GM21515 (cell line): ENCODE data around the gene CDCP2.
"Not testable (repeated sequence)": the region's sequence is repeated elsewhere in the genome, so short reads cannot be mapped to it uniquely, and the experiment has no call there.

Experiments
- ATAC-seq: cut with Tn5 transposase; IDR thresholded peaks from one replicate; pipeline ENCODE4 v1.9.1; 2021; ENCODE audit not compliant: unreplicated experiment

The CDCP2 gene

GRCh38 chr1:54117815-54118563, 34.8 kb downstream of the CDCP2 start:
- ATAC-seq, result no peak

- no peak for ATAC-seq
These were observed 37.3 kb downstream of the CDCP2 start for GRCh38 chr1:54115520-54115919.

- no peak for ATAC-seq
These were observed 37.8 kb downstream of the CDCP2 start for GRCh38 chr1:54114955-54115354.

- no peak for ATAC-seq
These were observed 38.8 kb downstream of the CDCP2 start for GRCh38 chr1:54114001-54114400.

- no peak for ATAC-seq
These were observed 40.0 kb downstream of the CDCP2 start for GRCh38 chr1:54112705-54113368.

- no peak for ATAC-seq
These were observed 40.8 kb downstream of the CDCP2 start for GRCh38 chr1:54112027-54112426.

GRCh38 chr1:54111624-54112023, 41.2 kb downstream of the CDCP2 start:
- no peak for ATAC-seq

- ATAC-seq, result no peak
These were observed 41.8 kb downstream of the CDCP2 start for GRCh38 chr1:54110996-54111395.

- ATAC-seq, result no peak
These were observed 43.4 kb downstream of the CDCP2 start for GRCh38 chr1:54109129-54110090.

GRCh38 chr1:54108156-54108555, 44.6 kb downstream of the CDCP2 start:
- ATAC-seq, result no peak

GRCh38 chr1:54107131-54107530, 45.7 kb downstream of the CDCP2 start:
- no peak for ATAC-seq

GRCh38 chr1:54105736-54106269, 47.0 kb downstream of the CDCP2 start:
- no peak for ATAC-seq

GRCh38 chr1:54105080-54105479, 47.7 kb downstream of the CDCP2 start:
- ATAC-seq, result no peak

- ATAC-seq, result not testable (repeated sequence)
These were observed 48.2 kb downstream of the CDCP2 start for GRCh38 chr1:54104613-54105012.

GRCh38 chr1:54103414-54103813, 49.4 kb downstream of the CDCP2 start:
- no peak for ATAC-seq

GRCh38 chr1:54100500-54100899, 52.3 kb downstream of the CDCP2 start:
- ATAC-seq, result no peak

GRCh38 chr1:54099061-54099610, 53.7 kb downstream of the CDCP2 start:
- no peak for ATAC-seq

GRCh38 chr1:54096877-54097240, 55.9 kb downstream of the CDCP2 start:
- no peak for ATAC-seq

GRCh38 chr1:54096227-54096876, 56.4 kb downstream of the CDCP2 start:
- no peak for ATAC-seq

GRCh38 chr1:54095546-54096226, 57.1 kb downstream of the CDCP2 start:
- no peak for ATAC-seq
